Lung (tissue), 12 donors: ENCODE results near the gene PTPRN2. TPM values are rescaled to one million over a fixed set of nuclear protein-coding genes. Genes with fewer than 3 reads are reported as not detected.

Source experiments
- ATAC-seq: fragments of 200-7000 bp; cut with Tn5 transposase; one replicate; pipeline ENCODE4 v1.9.1; 2020; ENCODE audit warnings: moderate number of reproducible peaks; ENCODE audit not compliant: insufficient read depth, low FRiP score
- DNase-seq, 3 donors: peaks; one replicate each; pipeline ENCODE4 v3.0.0-alpha.2; 2013 to 2017
- H3K27ac ChIP-seq, 2 donors: one replicate each; pipeline ENCODE4 v1.5.1; 2013; ENCODE audit warnings: mild to moderate bottlenecking in 2 of 2, moderate library complexity in 2 of 2, control low read depth in 1 of 2, inconsistent platforms in 1 of 2, low read depth in 1 of 2, low read length in 1 of 2
- H3K27me3 ChIP-seq, 3 donors: one replicate each; pipeline ENCODE4 v1.5.1; 2013; ENCODE audit warnings: low read length in 2 of 3; ENCODE audit not compliant: control insufficient read depth in 3 of 3, insufficient read depth in 3 of 3
- H3K36me3 ChIP-seq, 4 donors: one replicate each; pipeline ENCODE4 v1.5.1; 2013; ENCODE audit warnings: low read length in 4 of 4, mild to moderate bottlenecking in 1 of 4, moderate library complexity in 1 of 4; ENCODE audit not compliant: control insufficient read depth in 4 of 4, insufficient read depth in 4 of 4
- H3K4me1 ChIP-seq, 5 donors: one replicate each; pipeline ENCODE4 v1.5.1; 2013; ENCODE audit warnings: low read length in 5 of 5, mild to moderate bottlenecking in 2 of 5, moderate library complexity in 1 of 5; ENCODE audit not compliant: control insufficient read depth in 5 of 5, insufficient read depth in 5 of 5
- H3K4me3 ChIP-seq: one replicate; pipeline ENCODE4 v1.5.1; 2013; ENCODE audit warnings: mild to moderate bottlenecking, control low read depth, moderate library complexity
- H3K9ac ChIP-seq, 2 donors: one replicate each; pipeline ENCODE4 v1.5.1; 2013; ENCODE audit warnings: low read length in 2 of 2, control low read depth in 1 of 2; ENCODE audit not compliant: insufficient read depth in 1 of 2
- H3K9me3 ChIP-seq, 4 donors: one replicate each; pipeline ENCODE4 v1.5.1; 2013; ENCODE audit warnings: low read length in 3 of 4, mild to moderate bottlenecking in 1 of 4, moderate library complexity in 1 of 4; ENCODE audit not compliant: control insufficient read depth in 4 of 4, insufficient read depth in 3 of 4
- CTCF ChIP-seq: IDR thresholded peaks from 2 replicates; pipeline ENCODE4 v1.5.1; 2012; ENCODE audit warnings: mild to moderate bottlenecking; ENCODE audit errors: control extremely low read depth, extremely low read depth
- WGBS, 2 donors: extraction: QIAGEN DNeasy Blood & Tissue Kit; methylation state at CpG; one replicate each; pipeline ENCODE4 v1.1.7; 2013; 5-methylcytosine and 5-hydroxymethylcytosine counted together
- polyA plus RNA-seq, 2 donors: library from polyadenylated mRNA; stranded (reverse); fragments of 200-250 nt; gene quantifications; one replicate each; pipeline ENCODE4 v1.2.1, GENCODE V29; 2013
- total RNA-seq, 2 donors: library from RNA; depleted of rRNA in 1 of 2; stranded (reverse); fragments of >200 nt in 1 of 2; gene quantifications; one replicate each; pipeline ENCODE4 v1.2.1, GENCODE V29; 2014 to 2021
- donor health status: control.
- donor health status: control.
- donor health status: Bipolar disorder and iron deficiency.
- donor health status: healthy.
- donor health status: DM: yes; HTN: yes; CAD: no.

The PTPRN2 gene
- total and polyA plus RNA-seq, 4 donors: 2.1 to 7.4 (median 4.4) TPM

GRCh38 chr7:157585113-157585861 is 1002.3 kb downstream of the PTPRN2 start:
- Histone ChIP-seq H3K27ac (peak overlapping the region in 1 of 2 donors; percentile 42), H3K4me3 (no peak overlapping the region), H3K36me3 (no peaks in the 10 kb centered on the region), H3K9ac (no peak overlapping the region), H3K9me3 (peaks cover 0 to 12% (median 2%) of the 10 kb centered on the region in 4 donors), H3K4me1 (no peaks in the 10 kb centered on the region), H3K27me3 (peaks cover 0 to 13% (median 6%) of the 10 kb centered on the region in 3 donors)
- WGBS, 2 donors: 39 to 44% methylated on average over 21 of the region's 21 CpGs
- ATAC-seq (no peak), DNase-seq (peak in 2 of 3 donors; percentile 28 to 29)
- TF ChIP-seq CTCF: no peak

GRCh38 chr7:157584420-157584819 is 1003.2 kb downstream of the PTPRN2 start:
- no peak for TF ChIP-seq CTCF
- H3K4me3 ChIP-seq: no peak overlapping the region
- peaks cover 0 to 13% (median 6%) of the 10 kb centered on the region in 3 donors for H3K27me3 ChIP-seq
- H3K9ac ChIP-seq: no peak overlapping the region
- 89 to 90% methylated on average over 9 of the region's 9 CpGs for WGBS, 2 donors
- H3K9me3 ChIP-seq: peaks cover 0 to 12% (median 2%) of the 10 kb centered on the region in 4 donors
- no peak for DNase-seq
- no peak overlapping the region for H3K27ac ChIP-seq
- ATAC-seq: no peak
- H3K4me1 ChIP-seq: no peaks in the 10 kb centered on the region
- no peaks in the 10 kb centered on the region for H3K36me3 ChIP-seq

GRCh38 chr7:157581740-157582139 is 1005.9 kb downstream of the PTPRN2 start:
- no peak overlapping the region for H3K27ac ChIP-seq
- H3K27me3 ChIP-seq: peaks cover 0 to 13% (median 2%) of the 10 kb centered on the region in 3 donors
- TF ChIP-seq CTCF: no peak
- WGBS, 2 donors: 78 to 84% methylated on average over 15 of the region's 15 CpGs
- peaks cover 0 to 12% (median 2%) of the 10 kb centered on the region in 4 donors for H3K9me3 ChIP-seq
- no peak for DNase-seq
- no peak for ATAC-seq
- H3K4me3 ChIP-seq: no peak overlapping the region
- no peaks in the 10 kb centered on the region for H3K36me3 ChIP-seq
- H3K9ac ChIP-seq: no peak overlapping the region
- H3K4me1 ChIP-seq: no peaks in the 10 kb centered on the region

- DNase-seq: no peak
- no peak for ATAC-seq
- no peaks in the 10 kb centered on the region for H3K4me1 ChIP-seq
Observed at GRCh38 chr7:157580324-157580723, 1007.3 kb downstream of the PTPRN2 start.

More at GRCh38 chr7:157580324-157580723, 1007.3 kb downstream of the PTPRN2 start:
- no peak for TF ChIP-seq CTCF
- Histone ChIP-seq H3K36me3 (no peaks in the 10 kb centered on the region), H3K27ac (no peak overlapping the region), H3K27me3 (peaks cover 0 to 7% (median 2%) of the 10 kb centered on the region in 3 donors), H3K4me3 (no peak overlapping the region), H3K9ac (no peak overlapping the region), H3K9me3 (peaks cover 0 to 3% (median 0%) of the 10 kb centered on the region in 4 donors)
- 67 to 85% methylated on average over 7 to 10 of the region's 10 CpGs for WGBS, 2 donors
